ENCODE results near the gene NANOS3. TPM values are rescaled to one million over a fixed set of nuclear protein-coding genes. Genes with fewer than 3 reads are reported as not detected.

The NANOS3 gene
- total and polyA plus RNA-seq, 2 of the 13 experiments (the other 11 are each of a cell fraction or from before 2014, with no cell fraction given) = 0.21 TPM; not detected in 1

GRCh38 chr19:13847407-13848339 is 29.3 kb upstream of the NANOS3 start (continued):
- TF ChIP-seq ATF3 (CRISPR knock-in tag; IDR thresholded peaks at IDR 0.05) (peak; percentile 24; the same call in 1 of the 2 replicates), ZBTB46 (CRISPR knock-in tag; IDR thresholded peaks at IDR 0.05; ENCODE audit: borderline replicate concordance) (peak; percentile 84), ZSCAN25 (CRISPR knock-in tag; IDR thresholded peaks at IDR 0.05) (no peak), ZNF317 (CRISPR knock-in tag; IDR thresholded peaks at IDR 0.05) (no peak), ZNF616 (CRISPR knock-in tag; IDR thresholded peaks at IDR 0.05; ENCODE audit: low read depth) (no peak), AGO1 (IDR thresholded peaks at IDR 0.05; ENCODE audit: low read depth, low read length, poor library complexity, severe bottlenecking) (no peak), TIGD3 (CRISPR knock-in tag; IDR thresholded peaks at IDR 0.05; ENCODE audit: borderline replicate concordance) (no peak), ZNF576 (CRISPR knock-in tag; IDR thresholded peaks at IDR 0.05) (no peak), RFX5 (IDR thresholded peaks at IDR 0.05; ENCODE audit: low read depth, low read length) (no peak), YEATS2 (CRISPR knock-in tag; IDR thresholded peaks at IDR 0.05; ENCODE audit: borderline replicate concordance) (no peak), MTA1 (CRISPR knock-in tag; IDR thresholded peaks at IDR 0.05; ENCODE audit: borderline replicate concordance) (0 out of 2 replicates have a peak, but pooled peaks have one; percentile 38), ZNF878 (CRISPR knock-in tag; IDR thresholded peaks at IDR 0.05) (no peak), MBD4 (IDR thresholded peaks at IDR 0.05; ENCODE audit: borderline replicate concordance, low read length) (no peak), TAF15 (IDR thresholded peaks at IDR 0.05; ENCODE audit: low read depth, low read length, poor library complexity, severe bottlenecking) (no peak), MTF2 (CRISPR knock-in tag; IDR thresholded peaks at IDR 0.05; ENCODE audit: borderline replicate concordance) (no peak), GATA4 (IDR thresholded peaks at IDR 0.05; ENCODE audit: borderline replicate concordance, low read depth) (no peak), ZNF619 (CRISPR knock-in tag; IDR thresholded peaks at IDR 0.05) (no peak), TFDP1 (CRISPR knock-in tag; IDR thresholded peaks at IDR 0.05; ENCODE audit: borderline replicate concordance) (no peak), TFAP4 (IDR thresholded peaks at IDR 0.05; ENCODE audit: borderline replicate concordance, low read depth) (peak; percentile 74; the same call in 1 of the 2 replicates), SNAI1 (CRISPR knock-in tag; IDR thresholded peaks at IDR 0.05; ENCODE audit: borderline replicate concordance) (0 out of 2 replicates have a peak, but pooled peaks have one; percentile 18), WIZ (CRISPR knock-in tag; IDR thresholded peaks at IDR 0.05) (no peak), KDM5A (IDR thresholded peaks at IDR 0.05; ENCODE audit: borderline replicate concordance, low read length) (no peak)

Measured in HepG2 (cell line).